Neural cell (in vitro differentiated cells): ENCODE data around the gene SMG9. TPM values are rescaled to one million over a fixed set of nuclear protein-coding genes. Genes with fewer than 3 reads are reported as not detected.
A peak's percentile ranks its signal among the peaks of the same experiment; 100 is the strongest.

ENCODE experiments used
- H2AFZ ChIP-seq: fragments of 200-600, 300-800 bp; sonication (generic), shearing (Covaris generic); 2 replicates; pipeline ENCODE4 v1.6.0; 2014; ENCODE audit warnings: low read depth, mild to moderate bottlenecking, antibody characterized with exemption, low read length, moderate library complexity
- H3F3A ChIP-seq: fragments of 200-600 bp; shearing (Covaris generic); 2 replicates; pipeline ENCODE4 v1.6.1; 2016; ENCODE audit warnings: mild to moderate bottlenecking, moderate library complexity, mixed read lengths, antibody characterized with exemption, low read length; ENCODE audit not compliant: insufficient read depth, poor library complexity, severe bottlenecking
- H3K27ac ChIP-seq: fragments of 200-600, 300-800 bp; sonication (generic), shearing (Covaris generic); 2 replicates; pipeline ENCODE4 v1.5.1; 2014; ENCODE audit warnings: mild to moderate bottlenecking, low read length, moderate library complexity
- H3K27me3 ChIP-seq: fragments of 300-800, 200-600 bp; sonication (generic), shearing (Covaris generic); 2 replicates; pipeline ENCODE4 v1.6.0; 2014; ENCODE audit warnings: mild to moderate bottlenecking, low read depth, low read length, moderate library complexity; ENCODE audit not compliant: insufficient read depth
- H3K36me3 ChIP-seq: fragments of 300-800, 200-600 bp; sonication (generic), shearing (Covaris generic); 2 replicates; pipeline ENCODE4 v1.5.1; 2014; ENCODE audit warnings: mild to moderate bottlenecking, antibody characterized with exemption, low read length, moderate library complexity; ENCODE audit not compliant: insufficient read depth
- H3K4me2 ChIP-seq: fragments of 300-800, 200-600 bp; sonication (generic), shearing (Covaris generic); 2 replicates; pipeline ENCODE4 v1.6.0; 2014; ENCODE audit warnings: mild to moderate bottlenecking, low read length
- H3K4me3 ChIP-seq: fragments of 300-800, 200-600 bp; sonication (generic), shearing (Covaris generic); 2 replicates; pipeline ENCODE4 v1.5.1; 2014; ENCODE audit warnings: mild to moderate bottlenecking, low read length, moderate library complexity
- H3K79me2 ChIP-seq: fragments of 200-600 bp; shearing (Covaris generic); replicated peaks from 2 replicates; pipeline ENCODE4 v1.6.0; 2014; ENCODE audit warnings: mild to moderate bottlenecking, low read length, moderate library complexity; ENCODE audit not compliant: insufficient read depth
- H3K9ac ChIP-seq: fragments of 300-800, 200-600 bp; sonication (generic), shearing (Covaris generic); 2 replicates; pipeline ENCODE4 v1.6.1; 2016; ENCODE audit warnings: mild to moderate bottlenecking, low read length, mixed read lengths
- H3K9me2 ChIP-seq: fragments of 200-600 bp; shearing (Covaris generic); 2 replicates; pipeline ENCODE4 v1.6.1; 2016; ENCODE audit warnings: mild to moderate bottlenecking, low read length, mixed read lengths; ENCODE audit not compliant: insufficient read depth
- H3K9me3 ChIP-seq: fragments of 200-600, 300-800 bp; sonication (generic), shearing (Covaris generic); 2 replicates; pipeline ENCODE4 v1.6.1; 2016; ENCODE audit warnings: mild to moderate bottlenecking, mixed run types, low read length, moderate library complexity, mixed read lengths
- H4K20me1 ChIP-seq: fragments of 200-600 bp; shearing (Covaris generic); 2 replicates; pipeline ENCODE4 v1.6.1; 2016; ENCODE audit warnings: mild to moderate bottlenecking, mixed run types; ENCODE audit not compliant: insufficient read depth
- CTCF ChIP-seq: fragments of 450-650 bp; IDR thresholded peaks from 2 replicates; pipeline ENCODE4 v1.5.1; 2014; ENCODE audit warnings: antibody characterized with exemption, mild to moderate bottlenecking, moderate library complexity; ENCODE audit not compliant: poor library complexity, severe bottlenecking
- EP300 ChIP-seq: fragments of 450-650 bp; conservative IDR thresholded peaks from 2 replicates; pipeline ENCODE4 v1.6.1; 2014; ENCODE audit warnings: antibody characterized with exemption, mild to moderate bottlenecking, moderate library complexity; ENCODE audit not compliant: poor library complexity, severe bottlenecking
- EZH2 ChIP-seq: fragments of 200-600, 300-800 bp; shearing (Covaris generic), sonication (generic); IDR thresholded peaks from 2 replicates; pipeline ENCODE4 v1.6.1; 2014; ENCODE audit warnings: antibody characterized with exemption, low read length, borderline replicate concordance, mild to moderate bottlenecking; ENCODE audit not compliant: insufficient read depth, poor library complexity, severe bottlenecking
- MXI1 ChIP-seq: fragments of 450-650 bp; conservative IDR thresholded peaks from 2 replicates; pipeline ENCODE4 v1.6.1; 2014; ENCODE audit warnings: antibody characterized with exemption, mild to moderate bottlenecking; ENCODE audit not compliant: poor library complexity, severe bottlenecking
- POLR2AphosphoS5 ChIP-seq: IDR thresholded peaks from 2 replicates; pipeline ENCODE4 v1.6.1; 2012
- RAD21 ChIP-seq: fragments of 450-650 bp; conservative IDR thresholded peaks from 2 replicates; pipeline ENCODE4 v1.6.1; 2014; ENCODE audit warnings: antibody characterized with exemption, mild to moderate bottlenecking, moderate library complexity
- REST ChIP-seq: IDR thresholded peaks from 2 replicates; pipeline ENCODE4 v1.6.1; 2012; ENCODE audit warnings: borderline replicate concordance
- SMC3 ChIP-seq: fragments of 450-650 bp; conservative IDR thresholded peaks from 2 replicates; pipeline ENCODE4 v1.6.1; 2014; ENCODE audit warnings: antibody characterized with exemption, mild to moderate bottlenecking, moderate library complexity; ENCODE audit not compliant: poor library complexity
- TAF1 ChIP-seq: IDR thresholded peaks from 2 replicates; pipeline ENCODE4 v1.6.1; 2012; ENCODE audit warnings: low read depth
- polyA minus RNA-seq: library from RNA; depleted of rRNA, polyadenylated mRNA; stranded (reverse); fragments of >200 nt; gene quantifications from 2 replicates; pipeline ENCODE4 v1.2.3, GENCODE V29; 2014
- polyA plus RNA-seq: library from polyadenylated mRNA; depleted of rRNA; stranded (reverse); fragments of >200 nt; gene quantifications from 2 replicates; pipeline ENCODE4 v1.2.3, GENCODE V29; 2014

Gene SMG9
- 33.0 and 57.5 TPM in 2 replicates for polyA plus RNA-seq
- polyA minus RNA-seq: 19.0 and 19.4 TPM in 2 replicates

GRCh38 chr19:43754503-43755255 lies at the start of gene SMG9:
TSS of gene SMG9 (minus strand) at chr19:43754962. CDS start at chr19:43750741, 4,221 bp downstream.
- Histone ChIP-seq H4K20me1 (no peaks in the 10 kb centered on the region), H3K27me3 (no peaks in the 10 kb centered on the region), H2AFZ (peak within 1 kb of the TSS; percentile 86), H3F3A (no peaks in the 10 kb centered on the region), H3K9me2 (no peaks in the 10 kb centered on the region), H3K27ac (peak within 1 kb of the TSS; percentile 99), H3K9ac (peak within 1 kb of the TSS; percentile 96), H3K36me3 (no peaks in the 10 kb centered on the region), H3K79me2 (peaks cover 22% of the 10 kb centered on the region), H3K9me3 (no peaks in the 10 kb centered on the region), H3K4me2 (peak within 1 kb of the TSS; percentile 81), H3K4me3 (peak within 1 kb of the TSS; percentile 90)
- TF ChIP-seq REST (peak; percentile 89), SMC3 (peak; percentile 30), TAF1 (peak; percentile 96), EP300 (peak; percentile 87), EZH2 (no peak), RAD21 (peak; percentile 13), POLR2AphosphoS5 (peak; percentile 97), CTCF (no peak), MXI1 (peak; percentile 84)

- Histone ChIP-seq H3K27me3 (peaks cover 10% of the 10 kb centered on the region), H3K4me2 (no peak overlapping the region), H3K27ac (no peak overlapping the region), H3K9me2 (no peaks in the 10 kb centered on the region), H3K4me3 (no peak overlapping the region), H3K9me3 (no peaks in the 10 kb centered on the region), H3K36me3 (no peaks in the 10 kb centered on the region), H3K79me2 (no peaks in the 10 kb centered on the region), H2AFZ (no peak overlapping the region), H3F3A (no peaks in the 10 kb centered on the region), H3K9ac (no peak overlapping the region), H4K20me1 (no peaks in the 10 kb centered on the region)
- no peak for TF ChIP-seq RAD21
Measured at GRCh38 chr19:43804432-43804831, 49.7 kb upstream of the SMG9 start.
